GM18502 (cell line): ENCODE results near the gene PTPRF.

ENCODE experiments used
- ATAC-seq: cut with Tn5 transposase; IDR thresholded peaks from one replicate; pipeline ENCODE4 v1.9.1; 2021; ENCODE audit warnings: mild to moderate bottlenecking; ENCODE audit not compliant: unreplicated experiment, poor library complexity

The PTPRF gene

GRCh38 chr1:43572084-43572483, 41.4 kb downstream of the PTPRF start:
- ATAC-seq = no peak

GRCh38 chr1:43572538-43572937, 41.9 kb downstream of the PTPRF start:
- no peak for ATAC-seq

DNA sequence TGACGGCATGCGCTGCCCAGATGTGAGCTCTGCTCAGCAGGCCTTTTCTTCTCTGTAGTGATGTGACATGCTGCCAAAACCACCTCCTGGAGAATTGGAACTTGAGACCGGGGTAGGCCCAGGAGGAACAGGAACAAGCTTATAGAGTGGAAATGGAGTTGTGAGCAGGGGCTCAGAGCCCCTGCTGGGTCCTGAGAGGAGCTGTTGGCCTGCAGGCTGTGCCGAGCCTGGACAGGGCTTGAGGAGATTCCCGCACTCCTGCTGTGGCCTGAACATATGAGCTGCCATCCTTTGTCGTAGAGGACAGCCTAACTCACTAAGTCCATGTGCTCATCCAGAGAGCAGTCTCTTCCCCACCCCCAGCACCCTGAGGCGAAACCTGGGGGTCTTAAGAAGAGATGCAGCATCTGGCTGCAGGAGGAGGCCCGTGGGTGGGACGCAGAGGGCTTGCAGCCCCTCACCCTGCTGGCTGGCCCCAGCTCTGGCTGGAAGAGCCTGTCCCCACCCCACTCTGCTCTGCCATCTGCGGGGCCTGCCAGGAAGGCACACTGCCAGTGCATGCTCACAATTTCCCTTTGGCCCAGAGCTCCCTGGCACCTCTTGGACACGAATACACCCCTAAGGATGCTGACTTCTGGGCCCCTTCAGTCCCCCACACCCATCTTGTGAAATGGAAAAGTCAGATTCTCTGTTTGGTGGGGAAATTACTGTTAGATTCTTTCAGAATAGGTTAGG, 42.5 kb downstream of the PTPRF start:
- ATAC-seq = no peak

DNA sequence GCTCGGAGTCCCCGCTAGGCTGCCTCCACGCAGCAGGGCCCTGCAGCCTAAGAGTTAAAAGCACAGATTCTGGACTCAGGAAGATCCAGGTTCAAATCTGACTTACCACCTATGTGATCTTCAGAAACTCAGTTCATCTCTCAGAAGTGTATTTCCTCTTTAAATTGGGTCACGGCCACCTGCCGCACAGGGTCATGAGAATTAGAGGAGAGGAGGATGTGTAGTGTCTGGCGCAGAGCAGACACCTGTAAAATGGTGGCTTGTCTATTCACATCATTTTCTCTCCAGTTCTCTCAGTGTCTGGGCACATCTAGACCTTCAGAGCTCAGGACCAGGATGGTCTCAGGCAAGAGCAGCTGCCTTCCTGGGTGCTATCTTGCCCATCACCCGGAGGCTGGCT, 45.8 kb downstream of the PTPRF start:
- ATAC-seq = no peak

DNA sequence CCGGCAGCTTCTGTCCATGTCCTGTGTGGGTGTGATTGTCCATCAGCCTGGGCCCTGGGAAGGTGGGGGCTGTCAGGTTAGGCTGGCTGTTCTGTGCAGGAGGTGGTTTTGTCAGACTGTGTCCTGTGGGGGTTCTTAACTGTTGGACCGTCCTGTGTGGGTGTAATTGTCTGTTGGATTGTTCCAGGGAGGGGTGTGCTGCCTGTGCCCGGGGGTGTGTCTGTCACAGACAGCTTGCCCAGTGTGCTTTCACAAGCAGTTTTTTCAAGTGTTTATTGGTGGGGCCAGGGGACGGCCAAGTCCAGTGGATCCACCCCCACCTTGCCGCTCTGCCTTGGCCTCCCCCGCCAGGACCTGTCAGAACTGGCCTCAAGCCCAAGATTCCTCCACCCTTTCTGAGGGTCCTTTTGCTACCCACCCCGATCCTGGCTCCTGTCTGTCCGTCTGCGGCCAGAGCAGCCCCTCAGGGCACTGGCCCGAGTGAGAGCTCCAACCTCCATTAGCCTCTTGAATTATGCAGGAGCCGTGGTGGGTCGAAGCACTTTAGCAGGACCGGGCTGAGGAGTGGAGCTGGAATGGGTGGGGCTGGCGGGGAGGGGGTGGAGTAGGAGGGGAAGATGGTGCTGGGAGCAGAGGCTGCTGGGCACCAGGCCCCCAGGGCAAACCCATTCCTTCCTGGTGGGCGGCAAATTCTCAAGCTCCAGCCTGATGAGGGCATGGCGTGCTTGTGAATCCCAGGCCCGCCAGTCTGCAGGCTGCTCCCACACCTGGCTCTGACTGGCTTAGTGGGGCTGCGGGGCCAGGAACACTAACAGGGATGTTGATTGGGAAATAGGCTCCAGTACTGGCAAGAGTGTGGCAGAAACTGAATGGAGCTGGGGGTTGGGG, 47.2 kb downstream of the PTPRF start:
- no peak for ATAC-seq

DNA sequence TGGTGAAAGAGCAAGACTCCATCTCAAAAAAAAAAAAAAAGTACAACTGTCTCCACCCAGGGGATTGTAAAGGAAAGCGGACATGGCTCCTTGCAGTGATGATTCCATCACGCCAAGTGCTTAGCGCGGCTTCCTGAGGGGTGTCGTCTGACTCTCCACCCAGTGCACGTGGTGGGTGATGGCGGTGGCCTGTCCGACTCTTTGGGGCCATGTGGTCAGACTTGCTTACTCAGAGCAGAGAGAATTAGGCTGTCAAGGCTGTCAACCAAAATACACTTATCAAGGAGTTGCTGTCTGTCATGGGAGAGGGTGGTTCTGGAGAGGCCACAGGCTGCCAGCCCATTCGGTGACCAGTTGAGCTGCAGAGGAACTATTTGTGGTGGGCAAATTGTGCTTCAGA, 49.4 kb downstream of the PTPRF start:
- no peak for ATAC-seq

GRCh38 chr1:43582162-43582566, 51.5 kb downstream of the PTPRF start:
- no peak for ATAC-seq

DNA sequence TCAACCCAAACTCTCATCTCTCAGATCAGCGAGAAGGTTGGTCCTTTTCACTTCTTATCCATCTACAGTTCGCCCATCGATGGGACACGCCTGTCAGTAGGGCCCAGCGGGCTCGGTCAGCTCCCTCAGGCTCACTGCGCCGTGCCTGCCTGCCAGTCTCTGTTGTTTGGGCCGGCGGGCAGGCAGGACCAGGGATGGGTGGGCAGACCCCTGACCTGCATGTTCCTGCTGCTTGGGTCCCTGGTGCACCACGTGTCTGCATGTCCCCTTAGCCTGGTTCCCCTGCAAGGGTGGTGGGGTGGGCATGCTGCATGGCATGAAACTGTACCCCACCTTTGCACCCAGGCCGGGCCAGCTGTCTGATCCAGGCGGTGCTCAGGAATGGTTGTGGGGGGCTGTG, 52.4 kb downstream of the PTPRF start:
- ATAC-seq = no peak

DNA sequence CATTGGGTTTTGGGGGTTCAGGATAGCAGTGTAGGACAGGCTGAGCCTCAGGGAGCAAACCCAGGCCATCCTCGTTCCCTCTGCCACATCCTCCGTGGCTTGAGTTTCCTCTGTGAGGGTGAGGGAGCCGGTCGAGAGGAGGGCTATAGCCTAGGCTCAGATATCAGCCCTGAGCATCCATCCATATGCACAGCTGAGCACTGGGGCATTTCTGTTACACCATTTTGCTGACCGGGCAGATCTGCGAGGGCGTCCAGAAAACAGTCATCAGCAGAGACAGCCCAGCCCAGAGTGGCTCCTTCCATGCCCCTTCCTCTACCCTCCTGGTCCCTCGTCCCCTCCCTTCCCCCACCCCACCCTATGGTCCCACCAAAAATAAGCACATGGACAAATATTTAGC, 53.5 kb downstream of the PTPRF start:
- no peak for ATAC-seq

- ATAC-seq = no peak
Observed at GRCh38 chr1:43585557-43585956, 54.9 kb downstream of the PTPRF start.

DNA sequence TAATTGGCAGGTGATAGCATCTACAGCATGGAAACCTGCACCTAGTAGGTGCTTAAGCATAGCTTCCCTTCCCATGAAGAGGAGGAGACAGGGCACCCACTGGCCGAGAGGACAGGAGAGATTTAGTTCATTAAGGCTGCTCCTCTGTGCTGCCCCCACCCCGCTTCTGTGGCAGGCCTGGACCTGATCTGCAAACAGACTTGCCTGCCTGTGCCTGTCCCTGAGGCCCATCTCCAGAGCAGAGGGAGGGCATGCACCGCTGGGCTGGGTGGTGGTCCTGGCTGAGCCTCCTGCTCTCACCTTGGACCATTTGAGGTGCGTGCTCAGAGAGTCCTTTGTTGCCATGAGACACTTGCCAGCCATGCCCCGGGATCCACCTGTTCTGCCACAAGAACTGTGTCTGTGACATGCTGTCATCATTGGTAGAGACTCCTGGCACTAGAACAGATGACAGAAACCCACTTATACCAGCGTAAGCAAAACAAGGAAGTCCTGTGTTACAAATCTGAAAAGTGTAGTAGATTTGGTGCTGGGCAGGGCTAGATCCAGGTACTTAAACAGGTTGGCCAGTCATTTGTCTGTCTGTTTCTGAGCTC, 55.6 kb downstream of the PTPRF start:
- ATAC-seq = no peak

DNA sequence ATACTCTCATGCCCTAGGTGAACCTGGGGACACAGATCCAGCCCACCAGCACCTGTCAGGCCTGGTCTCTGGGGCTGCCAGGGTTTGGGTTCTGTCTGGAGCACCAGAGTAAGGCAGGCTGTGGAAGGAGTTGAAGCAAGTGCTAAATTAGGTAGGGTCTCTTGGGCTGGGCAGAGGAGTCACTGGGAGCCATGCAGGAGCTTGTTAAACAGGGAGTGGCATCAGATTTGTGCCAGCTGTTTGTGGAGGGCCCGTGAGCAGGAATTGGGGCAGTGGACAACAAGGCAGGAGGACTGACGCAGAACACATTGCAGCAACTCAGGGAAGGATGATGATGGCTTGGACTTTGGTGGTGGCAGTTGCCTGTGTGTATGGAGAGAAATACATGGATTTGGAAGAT, 56.3 kb downstream of the PTPRF start:
- ATAC-seq = no peak

DNA sequence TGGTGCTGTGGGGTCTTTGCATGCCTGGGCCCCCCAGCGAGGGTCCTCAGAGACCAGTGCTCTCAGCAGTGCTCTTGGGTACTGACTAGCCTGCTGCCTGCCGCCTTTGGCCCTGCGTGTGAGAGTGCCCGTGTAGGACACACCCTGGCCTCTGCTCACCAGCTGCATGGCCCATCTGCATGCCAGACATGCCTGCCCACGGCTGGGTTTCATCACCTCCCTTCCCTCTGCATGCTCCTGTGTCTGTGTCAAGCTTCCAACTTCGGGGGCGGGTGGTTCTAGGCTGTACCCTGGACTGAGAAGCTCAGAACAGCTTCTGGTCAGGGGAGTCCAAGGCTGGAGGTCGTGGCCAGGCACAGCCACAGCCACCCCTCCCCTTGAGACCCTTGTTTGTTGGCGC, 56.9 kb downstream of the PTPRF start:
- no peak for ATAC-seq

DNA sequence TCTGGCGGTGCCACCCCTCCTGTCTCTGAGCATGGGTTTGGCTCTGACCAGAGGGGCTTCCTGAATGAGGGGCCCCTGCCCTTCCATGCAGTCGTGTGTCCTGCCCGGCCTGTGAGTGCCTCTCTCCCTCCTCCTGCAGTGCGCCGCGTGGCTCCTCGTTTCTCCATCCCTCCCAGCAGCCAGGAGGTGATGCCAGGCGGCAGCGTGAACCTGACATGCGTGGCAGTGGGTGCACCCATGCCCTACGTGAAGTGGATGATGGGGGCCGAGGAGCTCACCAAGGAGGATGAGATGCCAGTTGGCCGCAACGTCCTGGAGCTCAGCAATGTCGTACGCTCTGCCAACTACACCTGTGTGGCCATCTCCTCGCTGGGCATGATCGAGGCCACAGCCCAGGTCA, 57.9 kb downstream of the PTPRF start:
- ATAC-seq = no peak

DNA sequence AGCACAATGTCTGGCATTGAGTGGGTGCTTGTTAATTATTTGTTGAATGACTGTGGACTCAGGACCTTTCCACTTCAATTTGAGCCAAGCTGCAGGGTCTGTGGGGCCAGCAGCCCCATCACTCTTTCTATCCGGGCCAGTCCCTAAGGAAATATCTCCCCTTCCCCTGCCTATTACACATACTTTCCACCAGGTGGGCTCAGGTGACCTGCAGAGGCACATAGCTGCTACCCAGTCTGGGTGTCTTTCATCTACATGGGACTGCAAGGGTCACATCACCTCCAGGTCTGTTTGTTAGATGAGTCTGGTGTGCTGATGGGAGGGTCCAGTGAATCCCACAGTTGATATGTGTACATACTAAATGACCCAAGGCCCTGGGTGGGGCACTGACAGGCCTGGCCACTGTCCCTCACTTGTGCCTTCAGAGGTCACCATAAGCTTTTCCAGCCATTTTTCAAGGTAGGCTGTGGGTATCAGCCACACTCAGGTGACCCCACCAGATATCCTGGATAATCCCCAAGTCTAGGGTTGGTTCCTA, 59.8 kb downstream of the PTPRF start:
- ATAC-seq = no peak

DNA sequence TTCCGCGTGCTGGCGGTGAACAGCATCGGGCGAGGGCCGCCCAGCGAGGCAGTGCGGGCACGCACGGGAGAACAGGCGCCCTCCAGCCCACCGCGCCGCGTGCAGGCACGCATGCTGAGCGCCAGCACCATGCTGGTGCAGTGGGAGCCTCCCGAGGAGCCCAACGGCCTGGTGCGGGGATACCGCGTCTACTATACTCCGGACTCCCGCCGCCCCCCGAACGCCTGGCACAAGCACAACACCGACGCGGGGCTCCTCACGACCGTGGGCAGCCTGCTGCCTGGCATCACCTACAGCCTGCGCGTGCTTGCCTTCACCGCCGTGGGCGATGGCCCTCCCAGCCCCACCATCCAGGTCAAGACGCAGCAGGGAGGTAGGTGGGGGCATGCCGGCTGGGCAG, 60.5 kb downstream of the PTPRF start:
- no peak for ATAC-seq

DNA sequence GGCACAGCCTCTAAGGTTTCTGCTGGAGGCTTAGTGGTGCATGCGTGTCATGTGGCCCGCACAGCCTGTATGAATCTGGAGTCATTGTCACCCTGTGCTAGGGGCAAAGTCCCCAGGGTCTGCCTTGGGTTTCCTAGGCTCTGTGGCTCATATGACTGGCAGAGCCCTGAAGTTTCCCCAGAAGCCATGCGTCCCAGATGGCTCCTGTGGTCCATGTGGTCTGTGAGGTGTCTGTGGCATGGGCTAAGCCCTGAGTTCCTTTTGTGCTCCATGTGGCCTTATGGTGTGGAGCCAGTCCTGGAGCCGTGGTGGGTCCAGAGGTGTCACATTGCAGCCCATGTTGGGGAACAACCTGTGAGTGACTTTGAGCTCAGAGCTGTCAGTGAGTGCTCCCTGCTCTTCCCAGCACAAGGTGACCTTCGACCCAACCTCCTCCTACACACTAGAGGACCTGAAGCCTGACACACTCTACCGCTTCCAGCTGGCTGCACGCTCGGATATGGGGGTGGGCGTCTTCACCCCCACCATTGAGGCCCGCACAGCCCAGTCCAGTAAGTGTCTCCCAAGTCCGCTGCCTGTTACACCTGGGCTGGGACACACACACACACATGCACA, 61.5 kb downstream of the PTPRF start:
- no peak for ATAC-seq

DNA sequence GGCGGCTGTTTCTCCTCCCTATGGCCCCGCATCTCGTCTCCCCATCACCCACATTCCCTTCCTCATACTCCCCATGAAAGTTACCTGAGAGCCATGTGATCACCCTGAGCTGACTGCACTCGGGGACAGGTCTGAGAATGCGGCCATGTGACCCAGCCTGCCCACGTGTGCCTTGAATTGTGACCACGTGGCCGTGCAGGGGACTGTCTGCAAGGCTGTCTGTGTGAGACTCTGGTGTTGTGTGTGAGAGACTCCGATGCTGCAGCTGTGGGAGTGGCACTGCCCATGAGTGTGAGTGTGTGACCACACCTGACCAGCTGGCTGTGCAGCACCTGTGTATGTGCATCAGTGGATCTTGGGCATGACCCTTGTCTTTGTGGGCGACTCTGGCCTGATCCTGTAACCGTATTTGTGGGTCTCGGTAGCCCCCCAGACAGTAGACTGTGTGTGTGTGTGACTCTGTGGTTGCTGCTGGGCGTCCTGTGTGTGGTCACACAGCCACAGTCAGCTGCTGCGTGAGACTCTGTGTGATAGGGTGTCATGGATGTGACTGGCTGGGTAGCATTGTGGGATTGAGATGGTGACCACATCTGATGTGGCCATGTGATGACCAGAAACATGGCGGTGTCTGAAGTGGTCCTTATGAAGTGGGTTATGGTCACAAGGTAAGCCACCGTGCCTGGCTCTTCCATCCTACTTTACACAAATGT, 62.4 kb downstream of the PTPRF start:
- no peak for ATAC-seq

DNA sequence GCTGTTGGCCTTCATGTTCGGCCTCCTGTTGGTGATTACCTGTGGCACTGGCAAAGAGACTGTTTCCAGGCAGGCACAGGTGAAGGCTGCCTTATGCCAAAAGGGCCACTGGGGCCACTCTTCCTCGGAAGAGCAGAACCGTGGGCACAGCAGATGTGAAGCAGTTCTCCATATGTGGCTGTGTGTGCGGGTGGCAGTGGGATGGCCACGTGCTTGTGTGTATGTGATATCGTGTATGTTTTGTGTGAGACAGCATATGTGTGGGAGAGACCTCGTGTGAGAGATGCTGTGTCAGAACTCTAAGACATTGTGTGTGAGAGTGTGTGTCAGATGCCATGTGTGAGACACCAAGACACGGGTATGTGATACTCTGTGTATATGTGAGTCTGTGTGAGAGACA, 65.9 kb downstream of the PTPRF start:
- no peak for ATAC-seq

GRCh38 chr1:43597028-43597427, 66.3 kb downstream of the PTPRF start:
- no peak for ATAC-seq
